Measurements from ENCODE around the gene AMZ2. TPM values are rescaled to one million over a fixed set of nuclear protein-coding genes. Genes with fewer than 3 reads are reported as not detected.
"Not testable (repeated sequence)": the region's sequence is repeated elsewhere in the genome, so short reads cannot be mapped to it uniquely, and the experiment has no call there.

The AMZ2 gene
- total RNA-seq, 1 donor from 2014 or later = 76.2 TPM

- FAIRE-seq = not testable (repeated sequence)
Measured at GRCh38 chr17:68220786-68221185, 27.1 kb upstream of the AMZ2 start.

GRCh38 chr17:68221786-68222185 is 26.1 kb upstream of the AMZ2 start:
- H3K4me1 Mint-ChIP-seq (ENCODE audit: low read depth, unreplicated experiment) = no peaks in the 10 kb centered on the region
- Histone ChIP-seq H4K20me1 (ENCODE audit: insufficient read depth, low read length) (no peaks in the 10 kb centered on the region), H3K36me3 (ENCODE audit: insufficient read depth, low read length) (no peaks in the 10 kb centered on the region), H3K27ac (ENCODE audit: low read depth, low read length) (no peak overlapping the region), H3K9me3 (ENCODE audit: insufficient read depth, low read depth, low read length) (no peaks in the 10 kb centered on the region), H3K4me2 (ENCODE audit: low read length) (no peak overlapping the region), H3K79me2 (ENCODE audit: insufficient read depth, low read length) (no peaks in the 10 kb centered on the region), H3K27me3 (ENCODE audit: insufficient read depth, low read length) (no peaks in the 10 kb centered on the region), H2AFZ (ENCODE audit: low read depth, low read length) (no peak overlapping the region), H3K4me3 (ENCODE audit: insufficient read depth, low read depth, low read length) (no peak overlapping the region), H3K4me1 (ENCODE audit: insufficient read depth, low read length) (no peaks in the 10 kb centered on the region), H3K9ac (ENCODE audit: low read length) (no peak overlapping the region)
- no peak overlapping the region for H3K4me3 Mint-ChIP-seq (ENCODE audit: unreplicated experiment)
- no peak overlapping the region for H3K27ac Mint-ChIP-seq (ENCODE audit: unreplicated experiment)
- DNase-seq (ENCODE audit: low read depth) = no peak
- FAIRE-seq = no peak
- H3K36me3 Mint-ChIP-seq (ENCODE audit: low read depth, unreplicated experiment) = no peaks in the 10 kb centered on the region
- H3K9me3 Mint-ChIP-seq (ENCODE audit: unreplicated experiment) = no peaks in the 10 kb centered on the region
- peaks cover 2% of the 10 kb centered on the region for H3K27me3 Mint-ChIP-seq (ENCODE audit: low read depth, unreplicated experiment)
- TF ChIP-seq EZH2 (IDR thresholded peaks at IDR 0.05; ENCODE audit: insufficient read depth, low read length) (no peak), CTCF (IDR thresholded peaks at IDR 0.05; ENCODE audit: insufficient read depth, low read depth, low read length) (no peak)

More at GRCh38 chr17:68220786-68221185, 27.1 kb upstream of the AMZ2 start:
- H3K27ac ChIP-seq (ENCODE audit: low read depth, low read length); DNase-seq (ENCODE audit: low read depth); H3K27me3 Mint-ChIP-seq (ENCODE audit: low read depth, unreplicated experiment); H3K9ac ChIP-seq (ENCODE audit: low read length); H2AFZ ChIP-seq (ENCODE audit: low read depth, low read length); H3K9me3 Mint-ChIP-seq (ENCODE audit: unreplicated experiment); H3K4me3 Mint-ChIP-seq (ENCODE audit: unreplicated experiment); H3K79me2 ChIP-seq (ENCODE audit: insufficient read depth, low read length); H3K4me3 ChIP-seq (ENCODE audit: insufficient read depth, low read depth, low read length); H4K20me1 ChIP-seq (ENCODE audit: insufficient read depth, low read length); H3K27me3 ChIP-seq (ENCODE audit: insufficient read depth, low read length); H3K4me1 Mint-ChIP-seq (ENCODE audit: low read depth, unreplicated experiment); H3K36me3 ChIP-seq (ENCODE audit: insufficient read depth, low read length); H3K36me3 Mint-ChIP-seq (ENCODE audit: low read depth, unreplicated experiment); H3K9me3 ChIP-seq (ENCODE audit: insufficient read depth, low read depth, low read length); H3K4me1 ChIP-seq (ENCODE audit: insufficient read depth, low read length); H3K27ac Mint-ChIP-seq (ENCODE audit: unreplicated experiment); H3K4me2 ChIP-seq (ENCODE audit: low read length): not testable (repeated sequence)

GRCh38 chr17:68222606-68223005 is 25.2 kb upstream of the AMZ2 start:
- H3K9ac ChIP-seq (ENCODE audit: low read length) = no peak overlapping the region
- no peaks in the 10 kb centered on the region for H3K4me1 Mint-ChIP-seq (ENCODE audit: low read depth, unreplicated experiment)
- H3K4me3 Mint-ChIP-seq (ENCODE audit: unreplicated experiment) = no peak overlapping the region
- no peaks in the 10 kb centered on the region for H3K4me1 ChIP-seq (ENCODE audit: insufficient read depth, low read length)
- no peak overlapping the region for H3K4me2 ChIP-seq (ENCODE audit: low read length)
- TF ChIP-seq CTCF (IDR thresholded peaks at IDR 0.05; ENCODE audit: insufficient read depth, low read depth, low read length) = no peak
- TF ChIP-seq EZH2 (IDR thresholded peaks at IDR 0.05; ENCODE audit: insufficient read depth, low read length) = no peak
- H3K27me3 ChIP-seq (ENCODE audit: insufficient read depth, low read length) = no peaks in the 10 kb centered on the region
- H4K20me1 ChIP-seq (ENCODE audit: insufficient read depth, low read length) = no peaks in the 10 kb centered on the region
- H3K27ac Mint-ChIP-seq (ENCODE audit: unreplicated experiment) = no peak overlapping the region
- H3K27me3 Mint-ChIP-seq (ENCODE audit: low read depth, unreplicated experiment) = peaks cover 2% of the 10 kb centered on the region
- DNase-seq (ENCODE audit: low read depth) = no peak
- no peak overlapping the region for H3K4me3 ChIP-seq (ENCODE audit: insufficient read depth, low read depth, low read length)
- no peaks in the 10 kb centered on the region for H3K36me3 Mint-ChIP-seq (ENCODE audit: low read depth, unreplicated experiment)
- H3K27ac ChIP-seq (ENCODE audit: low read depth, low read length) = no peak overlapping the region
- peaks cover 2% of the 10 kb centered on the region for H3K9me3 Mint-ChIP-seq (ENCODE audit: unreplicated experiment)
- no peak overlapping the region for H2AFZ ChIP-seq (ENCODE audit: low read depth, low read length)
- H3K79me2 ChIP-seq (ENCODE audit: insufficient read depth, low read length) = no peaks in the 10 kb centered on the region
- H3K9me3 ChIP-seq (ENCODE audit: insufficient read depth, low read depth, low read length) = no peaks in the 10 kb centered on the region
- no peak for FAIRE-seq
- no peaks in the 10 kb centered on the region for H3K36me3 ChIP-seq (ENCODE audit: insufficient read depth, low read length)

DNA sequence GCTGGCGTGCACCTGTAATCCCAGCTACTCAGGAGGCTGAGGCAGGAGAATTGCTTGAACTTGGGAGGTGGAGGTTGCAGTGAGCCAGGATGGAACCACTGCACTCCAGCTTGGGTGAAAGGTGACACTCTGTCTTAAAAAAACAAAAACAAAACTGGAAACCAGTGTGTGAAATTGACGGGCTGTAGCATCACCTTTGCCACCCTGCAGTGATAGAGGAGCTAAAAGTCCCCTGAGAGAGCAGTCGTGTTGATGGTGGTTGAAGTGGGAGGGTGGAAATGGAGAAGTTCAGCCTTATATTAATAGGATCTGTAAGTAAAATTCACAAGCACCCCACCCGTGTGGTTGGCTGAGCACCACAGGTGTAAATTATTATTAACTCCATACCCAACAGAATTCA is 22.8 kb upstream of the AMZ2 start:
- H4K20me1 ChIP-seq (ENCODE audit: insufficient read depth, low read length); H3K4me2 ChIP-seq (ENCODE audit: low read length); H3K4me3 ChIP-seq (ENCODE audit: insufficient read depth, low read depth, low read length); H3K27me3 ChIP-seq (ENCODE audit: insufficient read depth, low read length); H3K79me2 ChIP-seq (ENCODE audit: insufficient read depth, low read length); H3K4me3 Mint-ChIP-seq (ENCODE audit: unreplicated experiment); FAIRE-seq; DNase-seq (ENCODE audit: low read depth); H3K9me3 ChIP-seq (ENCODE audit: insufficient read depth, low read depth, low read length); H3K36me3 Mint-ChIP-seq (ENCODE audit: low read depth, unreplicated experiment); H3K9ac ChIP-seq (ENCODE audit: low read length); H3K27ac ChIP-seq (ENCODE audit: low read depth, low read length); H3K4me1 ChIP-seq (ENCODE audit: insufficient read depth, low read length); H2AFZ ChIP-seq (ENCODE audit: low read depth, low read length); H3K27ac Mint-ChIP-seq (ENCODE audit: unreplicated experiment); H3K27me3 Mint-ChIP-seq (ENCODE audit: low read depth, unreplicated experiment); H3K36me3 ChIP-seq (ENCODE audit: insufficient read depth, low read length); H3K9me3 Mint-ChIP-seq (ENCODE audit: unreplicated experiment); H3K4me1 Mint-ChIP-seq (ENCODE audit: low read depth, unreplicated experiment): not testable (repeated sequence)

DNA sequence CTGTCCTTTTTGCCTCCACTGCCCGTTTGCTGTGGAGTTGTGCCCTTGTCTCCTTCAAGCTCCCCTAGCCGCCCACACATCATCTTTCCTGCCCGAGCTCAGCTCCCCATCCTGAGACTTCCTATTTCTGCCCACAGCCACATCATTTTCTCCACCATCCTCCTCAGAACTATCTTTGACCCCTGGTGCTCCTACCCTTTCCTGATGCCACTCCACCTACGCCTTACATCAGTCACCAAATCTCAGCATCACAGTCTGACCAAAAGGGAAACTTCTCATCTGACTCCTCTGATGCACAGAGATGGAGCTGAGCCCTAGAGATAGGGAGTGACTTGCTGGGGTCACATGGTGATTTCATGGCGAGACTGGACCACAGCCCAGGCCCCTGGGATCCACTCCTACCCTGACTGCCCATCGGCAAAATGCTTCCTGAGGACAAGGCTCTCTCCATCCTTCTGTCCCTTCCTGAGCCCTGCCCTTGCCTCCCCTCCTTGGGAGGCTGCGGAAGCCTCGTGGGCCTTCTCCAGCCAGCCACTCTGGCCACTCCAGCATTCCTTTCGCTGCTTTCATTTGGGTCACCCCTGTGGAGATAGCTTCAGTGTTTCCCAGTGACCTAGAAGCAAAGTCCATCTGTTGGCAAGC is 19.7 kb upstream of the AMZ2 start:
- H2AFZ ChIP-seq (ENCODE audit: low read depth, low read length); H3K36me3 Mint-ChIP-seq (ENCODE audit: low read depth, unreplicated experiment); H3K79me2 ChIP-seq (ENCODE audit: insufficient read depth, low read length); H3K27ac ChIP-seq (ENCODE audit: low read depth, low read length); H4K20me1 ChIP-seq (ENCODE audit: insufficient read depth, low read length); DNase-seq (ENCODE audit: low read depth); H3K4me3 Mint-ChIP-seq (ENCODE audit: unreplicated experiment); H3K9ac ChIP-seq (ENCODE audit: low read length); H3K27ac Mint-ChIP-seq (ENCODE audit: unreplicated experiment); H3K9me3 ChIP-seq (ENCODE audit: insufficient read depth, low read depth, low read length); H3K4me1 ChIP-seq (ENCODE audit: insufficient read depth, low read length); H3K27me3 Mint-ChIP-seq (ENCODE audit: low read depth, unreplicated experiment); H3K4me3 ChIP-seq (ENCODE audit: insufficient read depth, low read depth, low read length); H3K36me3 ChIP-seq (ENCODE audit: insufficient read depth, low read length); H3K9me3 Mint-ChIP-seq (ENCODE audit: unreplicated experiment); H3K4me2 ChIP-seq (ENCODE audit: low read length); H3K27me3 ChIP-seq (ENCODE audit: insufficient read depth, low read length); FAIRE-seq; H3K4me1 Mint-ChIP-seq (ENCODE audit: low read depth, unreplicated experiment): not testable (repeated sequence)

Measured in astrocyte (in vitro differentiated cells and primary cell).